MM.1S (cell line): ENCODE results near the gene PDE4B.

Experiments
- CTCF ChIP-seq: fragments of 300-600 bp; sonication (generic); IDR thresholded peaks from 2 replicates; pipeline ENCODE4 v1.5.1; 2016; ENCODE audit warnings: antibody characterized with exemption, low read length, mixed read lengths
- EZH2 ChIP-seq: fragments of 300-600 bp; sonication (generic); optimal IDR thresholded peaks from 2 replicates; pipeline ENCODE3; 2017; ENCODE audit warnings: low read depth, mild to moderate bottlenecking, antibody characterized with exemption, low read length, mixed read lengths
- EZH2phosphoT487 ChIP-seq: fragments of 300-600 bp; sonication (generic); IDR thresholded peaks from 2 replicates; pipeline ENCODE4 v1.6.1; 2018; ENCODE audit warnings: antibody characterized with exemption, low read length

DNA sequence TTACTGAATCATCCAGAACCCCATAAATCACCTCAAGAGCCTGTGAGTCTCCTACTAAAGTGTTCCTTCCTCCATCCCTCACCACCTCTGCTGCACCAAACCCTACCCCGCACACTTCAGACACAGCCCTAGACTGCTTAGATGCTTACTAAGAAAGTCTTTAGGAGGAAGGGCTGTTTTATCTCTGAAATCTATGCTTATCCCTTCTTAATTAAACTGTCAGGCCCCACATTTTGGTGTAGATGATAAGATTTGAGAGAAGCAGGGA lies 524.5 kb downstream of the PDE4B start:
- TF ChIP-seq EZH2: no peak
- TF ChIP-seq CTCF: no peak
- no peak for TF ChIP-seq EZH2phosphoT487
